ENCODE data around the gene GUCY1A2. TPM values are rescaled to one million over a fixed set of nuclear protein-coding genes. Genes with fewer than 3 reads are reported as not detected.

Gene GUCY1A2
- total and polyA plus RNA-seq, 8 donors = 15.6 to 32.7 (median 26.2) TPM

- H3K36me3 ChIP-seq = no peaks in the 10 kb centered on the region
- H3K4me1 ChIP-seq = no peaks in the 10 kb centered on the region
- intact Hi-C loops (cut with DNase I) = no loop called here
- DNase-seq (no peak), ATAC-seq (peak; percentile 31)
- H3K4me3 ChIP-seq = no peak overlapping the region
- H3K27ac ChIP-seq = no peak overlapping the region
- H3K9me3 ChIP-seq = peaks cover 0 to 2% of the 10 kb centered on the region in 2 donors
- TF ChIP-seq CTCF (IDR thresholded peaks at IDR 0.05) = no peak
- H3K27me3 ChIP-seq = no peaks in the 10 kb centered on the region
Observed at GRCh38 chr11:106875013-106875412, 143.3 kb downstream of the GUCY1A2 start.

- ATAC-seq = no peak
- no peak overlapping the region for H3K27ac ChIP-seq
- intact Hi-C loops (cut with DNase I) = no loop called here
- no peak overlapping the region for H3K4me3 ChIP-seq
- no peak for DNase-seq
- H3K4me1 ChIP-seq = no peaks in the 10 kb centered on the region
- peaks cover 0 to 8% of the 10 kb centered on the region in 2 donors for H3K9me3 ChIP-seq
- TF ChIP-seq CTCF (IDR thresholded peaks at IDR 0.05) = no peak
- no peaks in the 10 kb centered on the region for H3K27me3 ChIP-seq
- no peaks in the 10 kb centered on the region for H3K36me3 ChIP-seq
Observed at GRCh38 chr11:106872246-106872645, 146.0 kb downstream of the GUCY1A2 start.

DNA sequence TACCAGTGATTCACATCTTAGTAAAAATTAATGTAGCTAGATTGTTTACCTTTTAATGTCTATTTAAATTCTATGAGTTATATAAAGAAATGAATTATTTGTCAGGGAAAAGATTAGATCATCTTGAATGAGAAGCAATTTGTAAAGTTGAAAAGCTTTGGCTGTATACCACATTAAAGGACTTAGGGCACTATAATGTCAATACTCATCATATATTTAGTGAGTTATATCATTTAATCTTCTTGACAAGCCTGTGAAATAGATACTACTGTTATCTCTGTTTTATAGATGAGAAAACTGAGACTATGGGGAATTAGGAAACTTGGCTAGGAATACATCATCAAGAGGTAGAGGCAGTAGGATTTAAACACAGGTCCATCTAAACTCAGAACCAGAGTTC lies 160.1 kb downstream of the GUCY1A2 start:
- Histone ChIP-seq H3K9me3 (peaks cover 0 to 6% of the 10 kb centered on the region in 2 donors), H3K27ac (no peak overlapping the region), H3K4me1 (no peaks in the 10 kb centered on the region), H3K36me3 (no peaks in the 10 kb centered on the region), H3K27me3 (no peaks in the 10 kb centered on the region), H3K4me3 (no peak overlapping the region)
- no peak for DNase-seq
- no peak for ATAC-seq
- no peak for TF ChIP-seq CTCF (IDR thresholded peaks at IDR 0.05)
- intact Hi-C loops (cut with DNase I) = no loop called here

DNA sequence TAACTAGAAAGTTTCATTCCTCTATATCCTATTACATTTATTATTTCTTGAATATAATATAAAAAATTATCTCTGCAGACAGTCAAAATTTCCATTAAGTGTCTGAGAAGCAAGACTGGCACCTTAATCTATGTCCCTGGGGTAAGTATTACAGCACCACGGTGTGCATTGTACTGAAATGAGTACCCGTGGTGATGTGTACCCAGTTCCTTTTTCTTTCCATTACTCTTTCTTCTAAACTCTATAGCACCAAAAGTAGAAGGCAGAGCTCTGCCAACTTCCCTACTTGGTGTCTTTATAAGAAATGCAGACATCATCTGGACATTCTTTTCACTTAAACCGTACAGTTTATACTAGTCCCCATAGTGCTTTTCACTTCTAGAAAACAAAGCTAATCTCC lies 161.7 kb downstream of the GUCY1A2 start:
- Histone ChIP-seq H3K9me3 (peaks cover 0 to 8% of the 10 kb centered on the region in 2 donors), H3K4me3 (no peak overlapping the region), H3K4me1 (no peaks in the 10 kb centered on the region), H3K36me3 (no peaks in the 10 kb centered on the region), H3K27me3 (no peaks in the 10 kb centered on the region), H3K27ac (no peak overlapping the region)
- ATAC-seq (no peak), DNase-seq (no peak)
- intact Hi-C loops (cut with DNase I) = no loop called here
- no peak for TF ChIP-seq CTCF (IDR thresholded peaks at IDR 0.05)

DNA sequence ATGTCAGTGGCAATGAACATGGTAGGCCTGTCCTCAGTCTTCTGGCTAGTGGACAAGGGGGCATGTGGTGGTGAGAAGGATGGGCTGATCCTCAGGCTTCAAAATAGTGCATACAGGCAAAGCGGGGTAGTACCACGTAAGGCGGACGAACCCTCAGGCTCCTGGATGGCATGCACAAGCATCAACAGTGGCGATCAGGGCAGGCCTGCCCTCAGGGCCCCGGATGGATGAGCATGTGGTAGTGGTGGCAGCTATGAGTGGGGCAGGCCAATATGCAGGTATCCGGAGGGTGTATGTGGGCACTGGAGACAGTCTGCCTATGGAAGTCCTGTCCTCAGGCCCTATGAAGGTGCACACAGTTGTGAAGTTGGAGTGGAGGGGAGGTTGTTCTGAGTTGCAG lies 163.8 kb downstream of the GUCY1A2 start:
- Histone ChIP-seq H3K4me1 (no peaks in the 10 kb centered on the region), H3K4me3 (no peak overlapping the region), H3K9me3 (peaks cover 0 to 8% of the 10 kb centered on the region in 2 donors), H3K36me3 (no peaks in the 10 kb centered on the region), H3K27me3 (no peaks in the 10 kb centered on the region), H3K27ac (no peak overlapping the region)
- ATAC-seq (no peak), DNase-seq (peak in 1 of 4 donors; percentile 21)
- intact Hi-C loops (cut with DNase I) = no loop called here
- TF ChIP-seq CTCF (IDR thresholded peaks at IDR 0.05) = no peak

All from left lung (tissue), 10 donors.